CD4-positive, alpha-beta T cell treated with Interleukin-6 at 100 ng/mL for 8 hours (primary cell): ENCODE data around the gene XPC.
"Not testable (repeated sequence)": the region's sequence is repeated elsewhere in the genome, so short reads cannot be mapped to it uniquely, and the experiment has no call there.

Experiments
- DNase-seq: peaks from one replicate; pipeline ENCODE4 v3.0.0-alpha.2; 2020; ENCODE audit warnings: mixed read lengths, low spot score

XPC gene

DNA sequence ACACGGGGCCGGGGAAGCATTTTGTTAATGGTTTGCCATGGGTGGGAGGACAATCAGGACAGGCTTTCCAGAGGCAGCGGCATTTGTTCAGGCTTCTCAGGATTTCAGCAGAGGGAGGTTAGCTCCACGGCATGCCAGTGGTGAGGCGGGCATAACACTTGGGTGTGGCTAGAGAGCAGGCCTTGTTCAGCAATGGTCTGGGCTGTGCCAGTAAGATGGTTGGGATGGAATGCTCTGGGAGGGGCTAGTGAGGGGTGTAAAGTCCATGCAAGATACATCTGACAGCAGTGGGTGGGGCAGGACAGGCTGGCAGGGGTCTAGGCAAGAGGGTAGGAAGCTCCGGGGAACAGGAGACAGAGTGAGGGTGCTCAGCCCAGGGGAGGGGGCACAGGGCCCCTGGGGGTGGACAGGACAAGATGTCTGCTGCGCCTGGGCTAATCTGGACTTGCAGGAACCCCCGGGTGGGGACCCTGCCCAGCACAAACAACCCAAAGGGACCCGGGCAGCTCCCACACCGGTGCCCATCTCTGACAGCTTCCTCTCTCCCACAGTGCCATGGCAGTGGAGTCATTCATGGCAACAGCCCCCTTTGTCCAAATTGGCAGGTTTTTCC lies 45.1 kb downstream of the XPC start:
- DNase-seq = no peak

GRCh38 chr3:14132689-14133088 lies 45.7 kb downstream of the XPC start:
- DNase-seq = no peak

- no peak for DNase-seq
These were observed 46.3 kb downstream of the XPC start for GRCh38 chr3:14132120-14132519.

GRCh38 chr3:14131134-14131533 lies 47.3 kb downstream of the XPC start:
- DNase-seq = no peak

DNA sequence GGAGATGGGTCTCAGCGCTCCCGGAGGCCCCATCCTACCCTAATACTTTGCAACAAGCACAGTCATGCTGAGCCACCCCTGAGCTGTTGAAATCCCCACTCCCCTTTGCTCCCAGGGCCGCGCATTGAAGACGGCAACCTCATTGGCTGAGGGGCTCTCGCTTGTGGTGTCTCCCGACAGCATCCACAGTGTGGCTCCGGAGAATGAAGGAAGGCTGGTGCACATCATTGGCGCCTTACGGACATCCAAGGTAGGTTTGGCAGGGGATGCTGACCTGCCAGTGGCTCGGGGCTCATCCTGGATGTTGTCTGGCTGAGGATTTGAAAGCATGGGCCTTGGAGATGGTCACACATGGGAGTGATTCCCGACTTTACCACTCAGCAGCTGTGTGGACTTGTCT lies 47.7 kb downstream of the XPC start:
- no peak for DNase-seq

DNA sequence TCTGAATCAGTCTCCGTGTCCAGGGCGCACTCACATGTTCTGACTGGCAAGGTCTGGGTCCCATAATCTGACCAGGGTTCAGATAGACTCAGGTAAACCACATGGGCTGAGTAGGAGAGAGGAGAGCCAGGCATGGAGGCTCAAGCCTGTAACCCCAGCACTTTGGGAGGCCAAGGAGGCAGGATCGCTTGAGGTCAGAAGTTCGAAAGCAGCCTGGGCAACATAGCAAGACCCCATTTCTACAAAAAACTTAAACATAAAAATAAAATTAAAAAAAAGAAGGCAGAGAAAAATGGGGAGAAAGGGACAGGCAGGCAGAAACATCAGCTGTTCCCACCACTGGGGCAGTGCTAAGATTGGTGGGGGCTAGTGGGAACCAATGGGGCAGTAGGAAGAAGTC lies 48.2 kb downstream of the XPC start:
- DNase-seq = no peak

- no peak for DNase-seq
These were observed 49.1 kb downstream of the XPC start for GRCh38 chr3:14129296-14129695.

DNA sequence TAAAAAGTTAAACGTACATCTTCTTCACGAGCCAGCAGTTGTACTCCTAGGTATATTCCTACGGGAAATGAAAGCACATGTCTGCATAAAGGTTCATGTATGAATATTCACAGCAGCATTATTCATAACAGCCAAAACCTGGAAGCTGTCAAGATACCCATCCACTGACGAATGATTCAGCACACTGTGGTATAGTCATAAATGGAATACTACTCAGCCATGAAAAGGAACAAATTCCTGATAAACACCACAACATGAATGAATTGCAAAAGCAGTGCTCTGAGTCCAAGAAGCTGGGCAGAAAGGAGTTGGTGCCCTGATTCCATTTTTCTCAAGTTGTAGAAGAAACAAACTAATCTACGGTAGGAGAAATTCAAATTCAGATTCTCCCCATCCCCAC lies 49.7 kb downstream of the XPC start:
- DNase-seq = no peak

DNA sequence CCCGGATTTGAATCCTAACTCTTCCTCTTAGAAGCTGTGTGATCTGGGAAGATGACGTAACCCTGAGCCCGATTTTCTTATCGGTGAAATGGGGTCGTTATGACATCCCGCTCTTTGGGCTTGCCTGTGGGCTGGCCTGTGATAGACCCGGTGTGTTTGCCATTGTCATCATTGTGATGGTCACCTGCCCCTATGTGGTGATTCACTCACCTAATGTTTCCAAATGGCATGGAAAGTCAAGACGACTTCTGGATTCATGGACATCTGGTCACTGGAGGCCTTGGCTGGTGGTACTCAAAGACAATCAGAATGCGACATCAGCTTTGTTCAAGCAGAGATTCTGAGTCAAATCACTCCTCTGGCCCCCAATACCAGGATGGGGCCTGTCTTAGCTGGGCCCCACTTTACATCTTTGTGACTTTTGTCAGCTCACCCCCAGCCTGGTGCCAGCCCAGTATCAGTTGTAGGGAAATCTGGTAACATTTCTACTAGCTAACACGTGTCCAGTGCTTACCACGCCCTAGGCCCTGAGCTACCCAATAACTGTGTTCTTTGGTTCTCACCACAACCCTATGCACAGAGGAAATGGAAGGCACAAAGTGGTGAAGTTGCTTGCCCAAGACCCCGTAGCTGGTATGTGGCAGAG lies 50.8 kb downstream of the XPC start:
- DNase-seq = no peak

DNA sequence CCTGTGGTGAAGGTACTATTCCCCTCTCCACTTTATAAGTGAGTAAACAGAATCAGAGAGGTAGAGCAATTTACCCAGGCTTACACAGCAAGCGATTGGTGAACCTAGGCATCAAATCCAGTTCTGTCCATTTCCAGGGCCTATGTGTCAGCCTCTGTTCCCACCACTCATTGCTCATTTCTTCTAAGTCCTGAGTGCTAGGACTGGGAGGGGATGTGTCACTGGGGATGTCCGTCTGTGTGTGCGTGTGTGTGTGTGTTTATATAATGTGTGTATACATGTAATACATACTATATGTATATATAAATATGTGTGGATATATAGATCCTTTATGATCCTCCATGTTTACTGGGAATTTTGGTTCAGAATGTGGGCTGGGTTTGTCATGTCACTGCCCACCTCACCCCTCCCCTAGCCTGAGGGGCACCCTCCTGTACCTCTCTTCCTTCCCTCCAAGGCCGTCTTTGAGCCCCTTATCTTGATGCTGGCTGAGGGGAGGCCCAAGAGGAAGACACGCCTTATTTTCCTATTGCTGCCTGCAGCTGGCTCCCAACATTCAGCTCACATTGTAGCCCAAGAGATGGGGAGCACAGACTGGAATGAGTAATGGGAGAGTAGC lies 51.4 kb downstream of the XPC start:
- DNase-seq = no peak

DNA sequence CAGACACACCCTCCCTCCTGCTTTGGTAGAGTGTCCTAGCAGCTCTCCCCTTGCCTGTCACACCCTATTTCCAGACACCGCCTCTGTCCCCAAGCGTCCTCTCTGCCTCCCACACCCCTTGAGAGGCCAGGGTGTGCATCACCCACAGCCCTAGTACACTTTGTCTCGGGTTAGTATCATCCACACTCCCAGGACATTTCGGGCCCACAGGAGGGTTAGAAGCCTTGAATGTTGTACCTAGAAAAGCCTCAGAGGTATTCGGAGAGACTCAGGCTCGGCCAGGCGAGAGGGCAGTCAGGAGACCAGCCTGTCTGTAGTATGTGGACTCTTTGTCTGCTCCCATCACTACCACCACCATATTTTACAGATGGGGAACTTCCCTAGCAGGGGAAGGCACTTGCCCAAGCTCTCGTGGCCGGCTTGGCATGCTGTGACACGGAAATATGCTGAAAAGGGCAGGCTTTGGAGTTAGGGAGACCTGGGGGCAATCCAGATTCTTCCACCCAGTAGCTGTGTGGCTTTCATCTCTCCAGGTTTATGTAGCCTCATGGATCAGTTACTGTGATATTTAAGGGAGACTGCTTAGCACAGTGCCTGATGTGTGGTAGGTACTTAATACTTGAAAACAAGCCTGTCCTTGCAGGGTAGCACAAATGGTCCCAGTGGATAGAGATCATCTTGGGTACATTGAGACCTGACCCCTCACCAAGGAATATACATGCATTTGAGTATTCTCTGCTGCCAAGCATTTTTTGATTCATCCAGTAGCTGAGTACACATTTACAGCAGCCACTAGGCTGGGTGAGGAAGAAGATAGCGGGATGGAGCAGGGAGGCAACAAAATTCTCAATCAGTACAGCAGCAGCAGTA lies 52.1 kb downstream of the XPC start:
- DNase-seq = no peak

DNA sequence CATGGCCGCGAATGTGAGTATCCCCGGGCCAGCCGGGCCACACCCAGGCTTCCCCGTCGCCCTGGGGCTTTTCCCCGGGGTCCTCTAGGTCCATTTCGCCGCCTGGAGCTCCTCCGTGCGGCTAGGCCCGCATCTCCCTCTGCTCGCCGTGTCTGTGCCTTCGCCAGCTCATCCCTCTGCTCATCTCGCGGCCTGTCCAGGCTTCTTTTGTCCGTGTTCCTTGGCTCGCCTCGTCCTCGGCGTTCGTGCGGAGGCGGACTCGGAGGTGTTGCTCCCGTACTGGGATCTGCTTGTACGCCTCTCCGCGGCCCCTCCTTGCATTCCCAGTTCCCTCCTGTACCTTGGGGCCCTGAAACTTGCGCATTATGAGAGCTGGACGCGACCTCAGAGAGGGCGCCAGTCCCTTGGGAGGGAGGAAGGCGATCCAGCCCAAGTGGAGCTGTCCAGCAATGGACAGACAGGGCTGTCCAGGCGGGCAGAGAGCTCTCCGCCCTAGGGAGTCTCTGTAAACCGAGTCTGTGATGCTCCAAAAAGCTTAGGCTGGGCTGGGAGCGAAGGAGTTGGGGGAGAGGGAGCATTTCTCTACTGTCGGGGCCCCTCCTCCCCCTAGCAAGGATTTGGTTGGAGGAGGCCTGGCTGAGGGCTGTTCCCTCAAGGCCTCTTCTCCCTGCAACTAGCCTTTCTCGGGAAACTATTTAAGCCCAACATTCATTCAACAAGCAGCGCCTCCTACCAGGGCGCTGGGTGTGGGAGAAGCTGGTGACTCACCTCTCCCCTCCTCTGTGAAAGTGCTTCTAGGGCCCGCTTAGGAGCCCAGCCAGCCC lies 53.0 kb downstream of the XPC start:
- DNase-seq = peak; percentile 59

DNA sequence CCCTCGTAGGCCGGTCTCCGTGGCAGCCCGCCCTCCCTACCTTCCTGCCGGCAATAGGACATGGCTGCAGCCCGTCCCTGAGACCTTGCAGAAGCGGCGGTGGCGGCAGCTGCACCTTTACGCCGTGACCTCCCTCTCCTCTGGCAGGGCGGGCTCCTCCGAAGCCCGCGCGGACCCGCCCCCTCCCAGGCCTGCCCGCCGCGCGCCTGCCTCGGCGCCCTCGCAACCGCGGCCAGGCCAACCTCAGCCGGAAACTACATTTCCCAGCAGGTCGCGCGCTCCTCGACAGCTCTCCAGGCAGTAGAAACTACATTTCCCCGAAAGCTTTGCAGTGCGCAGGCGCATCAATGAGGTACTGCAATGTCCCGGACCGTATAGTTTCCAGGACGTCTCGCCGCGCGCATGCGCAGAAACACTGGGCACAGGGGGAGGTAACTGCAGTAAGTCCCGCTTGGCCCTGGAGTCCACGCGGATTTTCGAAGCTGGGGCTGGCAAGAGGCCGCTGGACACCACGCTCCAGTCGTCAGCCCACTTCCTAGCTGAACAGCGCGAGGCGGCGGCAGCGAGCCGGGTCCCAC lies 53.7 kb downstream of the XPC start, which contains the start of the genes CHCHD4 and TMEM43:
TSS of gene CHCHD4 (minus strand) at position 256 of the 578 bp plus-strand sequence. CDS start at position 62, 194 bp downstream.
TSS of gene TMEM43 (plus strand) at position 438 of the 578 bp plus-strand sequence. CDS start 142 bp downstream, outside the sequence.
- peak; percentile 99 for DNase-seq

GRCh38 chr3:14124223-14124614 lies 54.2 kb downstream of the XPC start:
- peak; percentile 73 for DNase-seq

- DNase-seq = no peak
These were observed 54.8 kb downstream of the XPC start for GRCh38 chr3:14123308-14124222.

GRCh38 chr3:14122301-14122700 lies 56.1 kb downstream of the XPC start:
- no peak for DNase-seq

- no peak for DNase-seq
These were observed 56.5 kb downstream of the XPC start for GRCh38 chr3:14121859-14122258.

- not testable (repeated sequence) for DNase-seq
These were observed 57.4 kb downstream of the XPC start for GRCh38 chr3:14120921-14121448.

DNA sequence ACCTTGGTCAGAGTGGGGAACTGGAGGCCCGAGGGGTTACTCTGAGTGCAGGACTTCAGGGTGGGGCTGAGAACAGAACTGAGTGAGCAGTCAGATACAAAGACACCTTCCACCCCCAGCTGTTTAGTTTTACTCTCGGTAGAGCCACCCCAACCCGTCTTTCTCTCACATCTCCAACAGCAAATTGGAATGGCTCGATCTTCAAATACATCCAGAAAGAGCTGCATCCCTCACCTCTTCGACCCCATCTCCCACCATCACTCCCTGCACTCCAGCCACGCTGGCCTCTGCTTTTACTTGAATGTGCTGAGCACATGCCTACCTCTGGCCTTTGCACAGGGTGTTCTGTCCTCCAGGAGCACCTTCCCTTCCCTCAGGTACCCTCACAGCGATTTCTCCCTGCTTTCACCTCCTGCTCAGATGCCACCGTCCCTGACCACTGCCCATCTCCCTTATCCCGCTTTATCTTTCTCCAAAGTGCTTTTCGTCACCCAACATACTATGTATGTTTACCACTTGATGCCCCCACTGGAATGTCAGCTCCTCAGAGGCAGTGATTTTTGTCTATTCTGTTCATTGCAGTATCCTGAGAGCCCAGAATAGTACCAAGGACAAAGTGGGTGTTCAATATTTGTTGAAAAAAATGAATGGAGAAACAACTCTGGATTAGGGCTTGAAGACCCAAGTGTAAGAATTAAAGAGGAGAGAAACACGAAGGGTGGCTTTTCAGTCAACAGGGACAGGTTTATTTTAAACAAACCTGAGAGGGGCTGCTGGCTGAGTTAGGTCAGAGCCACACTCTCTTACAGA lies 58.1 kb downstream of the XPC start:
- DNase-seq = no peak
